ENCODE results near the gene KCNB1. TPM values are rescaled to one million over a fixed set of nuclear protein-coding genes. Genes with fewer than 3 reads are reported as not detected.

Gene KCNB1
- total RNA-seq, 1 donor from 2014 or later = 6.5 TPM

- DNase-seq (ENCODE audit: low spot score) (no peak), ATAC-seq (no peak)
These were observed 11.1 kb downstream of the KCNB1 start for GRCh38 chr20:49471397-49471796.

GRCh38 chr20:49470922-49471321, 11.5 kb downstream of the KCNB1 start:
- no peak for ATAC-seq
- no peak for DNase-seq (ENCODE audit: low spot score)

- no peak for ATAC-seq
- no peak for DNase-seq (ENCODE audit: low spot score)
These were observed 13.4 kb downstream of the KCNB1 start for GRCh38 chr20:49469060-49469459.

- ATAC-seq (no peak), DNase-seq (ENCODE audit: low spot score) (no peak)
These were observed 14.1 kb downstream of the KCNB1 start for GRCh38 chr20:49468412-49468811.

GRCh38 chr20:49466114-49466912, 16.2 kb downstream of the KCNB1 start:
- DNase-seq (ENCODE audit: low spot score) (no peak), ATAC-seq (no peak)

- DNase-seq (ENCODE audit: low spot score) (no peak), ATAC-seq (no peak)
These were observed 17.9 kb downstream of the KCNB1 start for GRCh38 chr20:49464556-49464955.

GRCh38 chr20:49462626-49463025, 19.8 kb downstream of the KCNB1 start:
- DNase-seq (ENCODE audit: low spot score) = no peak
- no peak for ATAC-seq

GRCh38 chr20:49461894-49462620, 20.4 kb downstream of the KCNB1 start:
- no peak for ATAC-seq
- DNase-seq (ENCODE audit: low spot score) = no peak

- DNase-seq (ENCODE audit: low spot score) = peak; percentile 92
These were observed 21.6 kb downstream of the KCNB1 start for GRCh38 chr20:49460916-49461315.

GRCh38 chr20:49460131-49460530, 22.3 kb downstream of the KCNB1 start:
- DNase-seq (ENCODE audit: low spot score) (no peak), ATAC-seq (no peak)

More at GRCh38 chr20:49460916-49461315, 21.6 kb downstream of the KCNB1 start:
- ATAC-seq = peak; percentile 93

- no peak for ATAC-seq
- DNase-seq (ENCODE audit: low spot score) = no peak
These were observed 22.8 kb downstream of the KCNB1 start for GRCh38 chr20:49459684-49460083.

- no peak for DNase-seq (ENCODE audit: low spot score)
- no peak for ATAC-seq
These were observed 25.0 kb downstream of the KCNB1 start for GRCh38 chr20:49457444-49457843.

GRCh38 chr20:49456646-49457045, 25.8 kb downstream of the KCNB1 start:
- DNase-seq (ENCODE audit: low spot score) (no peak), ATAC-seq (no peak)

- no peak for DNase-seq (ENCODE audit: low spot score)
- peak; percentile 22 for ATAC-seq
These were observed 26.8 kb downstream of the KCNB1 start for GRCh38 chr20:49455691-49456090.

- ATAC-seq (peak; percentile 79), DNase-seq (ENCODE audit: low spot score) (peak; percentile 80)
These were observed 30.4 kb downstream of the KCNB1 start for GRCh38 chr20:49452011-49452482.

GRCh38 chr20:49450281-49450721, 32.2 kb downstream of the KCNB1 start:
- no peak for DNase-seq (ENCODE audit: low spot score)

GRCh38 chr20:49448917-49449316, 33.6 kb downstream of the KCNB1 start:
- no peak for ATAC-seq
- DNase-seq (ENCODE audit: low spot score) = no peak

More at GRCh38 chr20:49450281-49450721, 32.2 kb downstream of the KCNB1 start:
- ATAC-seq = no peak

GRCh38 chr20:49447946-49448809, 34.3 kb downstream of the KCNB1 start:
- DNase-seq (ENCODE audit: low spot score) (no peak), ATAC-seq (peak; percentile 8)

- DNase-seq (ENCODE audit: low spot score) = no peak
- no peak for ATAC-seq
These were observed 35.1 kb downstream of the KCNB1 start for GRCh38 chr20:49447364-49447763.

- ATAC-seq (peak; percentile 17), DNase-seq (ENCODE audit: low spot score) (peak; percentile 52)
These were observed 35.7 kb downstream of the KCNB1 start for GRCh38 chr20:49446808-49447207.

- DNase-seq (ENCODE audit: low spot score) (no peak), ATAC-seq (no peak)
These were observed 36.4 kb downstream of the KCNB1 start for GRCh38 chr20:49446080-49446479.
